HepG2 (cell line): ENCODE results near the gene PTMA.

Source experiments
- DR1 ChIP-seq: sonication (generic); formaldehyde crosslinking; IDR thresholded peaks from 2 replicates; pipeline ENCODE4 v1.8.0; 2021; ENCODE audit warnings: mild to moderate bottlenecking, missing genetic modification reagents, inconsistent platforms
- FOXP4 ChIP-seq: sonication (generic); formaldehyde crosslinking; IDR thresholded peaks from 2 replicates; pipeline ENCODE4 v1.4.0; 2020; ENCODE audit warnings: missing genetic modification reagents
- MNT ChIP-seq: fragments of 450-650 bp; IDR thresholded peaks from 2 replicates; pipeline ENCODE4 v1.6.1; 2016
- RNF2 ChIP-seq: fragments of 450-650 bp; conservative IDR thresholded peaks from 2 replicates; pipeline ENCODE4 v1.6.1; 2016; ENCODE audit warnings: low read depth
- SIN3A ChIP-seq: IDR thresholded peaks from 2 replicates; pipeline ENCODE4 v1.6.1; 2011; ENCODE audit warnings: low read depth, mild to moderate bottlenecking, control low read depth, low read length, borderline replicate concordance
- SKIL ChIP-seq: sonication (generic); formaldehyde crosslinking; IDR thresholded peaks from 2 replicates; pipeline ENCODE4 v1.8.0; 2022; ENCODE audit warnings: missing genetic modification reagents, mild to moderate bottlenecking, moderate library complexity, borderline replicate concordance
- USF2 ChIP-seq, 2 experiments: sonication (generic) in 1 of 2; formaldehyde crosslinking in 1 of 2; IDR thresholded peaks; 2 replicates each; pipeline versions ENCODE4 v1.5.1 to v1.6.1; 2011 to 2020; ENCODE audit warnings: borderline replicate concordance in 1 of 2, low read depth in 1 of 2, low read length in 1 of 2, mild to moderate bottlenecking in 1 of 2, missing genetic modification reagents in 1 of 2, moderate library complexity in 1 of 2

- TF ChIP-seq RNF2 (no peak), USF2 (IDR thresholded peaks at IDR 0.05; ENCODE audit: low read depth, low read length) (no peak), USF2 (CRISPR knock-in tag; IDR thresholded peaks at IDR 0.05; ENCODE audit: borderline replicate concordance) (no peak), SIN3A (no peak), SKIL (CRISPR knock-in tag) (no peak), FOXP4 (CRISPR knock-in tag) (no peak), MNT (no peak), DR1 (CRISPR knock-in tag) (no peak)
These were observed 42.8 kb upstream of the PTMA start for GRCh38 chr2:231665245-231666170.
